ENCODE measurements around the gene DCK. TPM values are rescaled to one million over a fixed set of nuclear protein-coding genes. Genes with fewer than 3 reads are reported as not detected.

DCK gene
- polyA plus RNA-seq (2013, experiment 1 of 2): 8.9 TPM
- polyA plus RNA-seq (2013, experiment 2 of 2): 10.1 TPM

DNA sequence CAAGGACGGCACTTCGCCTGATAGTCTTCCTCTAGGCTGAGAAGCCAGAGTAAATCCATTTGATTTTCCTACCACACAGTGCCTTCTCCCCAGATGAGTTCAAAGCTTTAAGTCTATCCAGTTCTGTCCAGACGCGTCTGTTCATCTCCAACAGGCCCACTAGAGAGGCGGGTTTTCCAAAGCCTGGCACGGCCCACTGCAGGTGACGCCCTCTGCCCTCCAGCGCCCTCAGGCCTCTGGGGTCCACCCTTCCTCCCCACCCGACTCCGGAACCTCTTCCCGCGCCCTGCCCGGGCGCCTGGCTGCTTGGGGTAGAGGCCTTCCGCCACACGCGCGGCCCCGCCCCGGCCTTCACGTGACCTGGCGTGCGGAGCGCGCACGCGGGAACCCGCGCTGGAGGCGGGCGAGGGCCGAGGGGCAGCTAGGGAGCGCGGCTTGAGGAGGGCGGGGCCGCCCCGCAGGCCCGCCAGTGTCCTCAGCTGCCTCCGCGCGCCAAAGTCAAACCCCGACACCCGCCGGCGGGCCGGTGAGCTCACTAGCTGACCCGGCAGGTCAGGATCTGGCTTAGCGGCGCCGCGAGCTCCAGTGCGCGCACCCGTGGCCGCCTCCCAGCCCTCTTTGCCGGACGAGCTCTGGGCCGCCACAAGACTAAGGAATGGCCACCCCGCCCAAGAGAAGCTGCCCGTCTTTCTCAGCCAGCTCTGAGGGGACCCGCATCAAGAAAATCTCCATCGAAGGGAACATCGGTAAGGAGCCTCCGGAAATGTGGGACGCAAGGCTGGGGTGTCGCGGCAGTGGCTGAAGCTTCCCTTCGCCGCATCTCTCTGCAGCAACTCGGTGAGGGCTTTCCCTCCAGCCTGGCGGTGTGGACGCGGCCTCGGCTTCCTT, at the start of gene DCK:
TSS of gene DCK (plus strand) at position 469 of the 888 bp plus-strand sequence. CDS start at position 656, 187 bp downstream.
- Histone ChIP-seq H3K27me3 (ENCODE audit: control insufficient read depth in 1 of 2, insufficient read depth in 1 of 2, low read length in 2 of 2) (no peaks in the 10 kb centered on the region), H3K23ac (ENCODE audit: low read length in 2 of 2) (no peak within 1 kb of the TSS), H3K9me3 (ENCODE audit: control insufficient read depth, low read length) (no peaks in the 10 kb centered on the region), H2BK15ac (ENCODE audit: low read depth, poor library complexity, severe bottlenecking) (peak within 1 kb of the TSS; percentile 84), H2BK12ac (ENCODE audit: low read length in 2 of 2) (no peak within 1 kb of the TSS), H4K8ac (ENCODE audit: low read length) (peak within 1 kb of the TSS; percentile 71), H3K27ac (ENCODE audit: low read length, poor library complexity, severe bottlenecking) (peak within 1 kb of the TSS; percentile 80), H3K4me3 (ENCODE audit: insufficient read depth in 1 of 2, low read depth in 1 of 2, low read length in 2 of 2) (peak within 1 kb of the TSS; percentile 76 to 97), H3K14ac (ENCODE audit: low read length in 2 of 2) (peak within 1 kb of the TSS in 1 of 2 experiments; percentile 31), H3K4ac (ENCODE audit: low read depth in 1 of 2, low read length in 2 of 2) (peak within 1 kb of the TSS in 1 of 2 experiments; percentile 73), H2AFZ (ENCODE audit: low read depth, low read length) (peak within 1 kb of the TSS; percentile 89), H3K9ac (ENCODE audit: low read length) (peak within 1 kb of the TSS; percentile 93), H3K4me2 (ENCODE audit: low read length, poor library complexity, severe bottlenecking) (peak within 1 kb of the TSS; percentile 88), H3K4me1 (ENCODE audit: control insufficient read depth, insufficient read depth, low read depth, low read length) (peaks cover 3% of the 10 kb centered on the region), H3K18ac (ENCODE audit: low read depth in 1 of 2, low read length in 2 of 2) (peak within 1 kb of the TSS; percentile 31 to 67), H2BK5ac (ENCODE audit: low read depth, low read length, poor library complexity, severe bottlenecking) (peak within 1 kb of the TSS; percentile 14), H4K91ac (ENCODE audit: low read length) (peak within 1 kb of the TSS; percentile 19), H2BK120ac (ENCODE audit: low read depth, low read length) (no peak within 1 kb of the TSS), H3K79me1 (replicated peaks; ENCODE audit: low read length, poor library complexity, severe bottlenecking) (peaks cover 8% of the 10 kb centered on the region), H2AK5ac (ENCODE audit: low read length, severe bottlenecking) (peak within 1 kb of the TSS; percentile 15), H3K36me3 (ENCODE audit: control insufficient read depth in 1 of 2, insufficient read depth in 2 of 2, low read depth in 1 of 2, low read length in 2 of 2) (peaks cover under 1 to 2% of the 10 kb centered on the region in 2 experiments)
- peak; percentile 87 for DNase-seq
- under 1% methylated on average over 62 of the region's 74 CpGs for WGBS

- Histone ChIP-seq H3K9ac (ENCODE audit: low read length) (no peak overlapping the region), H3K27ac (ENCODE audit: low read length, poor library complexity, severe bottlenecking) (no peak overlapping the region), H2AFZ (ENCODE audit: low read depth, low read length) (no peak overlapping the region), H3K18ac (ENCODE audit: low read depth in 1 of 2, low read length in 2 of 2) (no peak overlapping the region), H2AK5ac (ENCODE audit: low read length, severe bottlenecking) (no peak overlapping the region), H3K79me1 (replicated peaks; ENCODE audit: low read length, poor library complexity, severe bottlenecking) (peaks cover 23% of the 10 kb centered on the region), H3K4me2 (ENCODE audit: low read length, poor library complexity, severe bottlenecking) (no peak overlapping the region), H3K9me3 (ENCODE audit: control insufficient read depth, low read length) (no peaks in the 10 kb centered on the region), H3K4me3 (ENCODE audit: insufficient read depth in 1 of 2, low read depth in 1 of 2, low read length in 2 of 2) (no peak overlapping the region), H3K23ac (ENCODE audit: low read length in 2 of 2) (no peak overlapping the region), H3K4ac (ENCODE audit: low read depth in 1 of 2, low read length in 2 of 2) (no peak overlapping the region), H3K14ac (ENCODE audit: low read length in 2 of 2) (no peak overlapping the region), H3K4me1 (ENCODE audit: control insufficient read depth, insufficient read depth, low read depth, low read length) (no peaks in the 10 kb centered on the region), H3K36me3 (ENCODE audit: control insufficient read depth in 1 of 2, insufficient read depth in 2 of 2, low read depth in 1 of 2, low read length in 2 of 2) (peaks cover 1 to 4% of the 10 kb centered on the region in 2 experiments), H4K8ac (ENCODE audit: low read length) (no peak overlapping the region), H2BK5ac (ENCODE audit: low read depth, low read length, poor library complexity, severe bottlenecking) (no peak overlapping the region), H3K27me3 (ENCODE audit: control insufficient read depth in 1 of 2, insufficient read depth in 1 of 2, low read length in 2 of 2) (no peaks in the 10 kb centered on the region), H4K91ac (ENCODE audit: low read length) (no peak overlapping the region), H2BK120ac (ENCODE audit: low read depth, low read length) (no peak overlapping the region), H2BK12ac (ENCODE audit: low read length in 2 of 2) (no peak overlapping the region), H2BK15ac (ENCODE audit: low read depth, poor library complexity, severe bottlenecking) (no peak overlapping the region)
- WGBS: 50% methylated on average over 2 of the region's 3 CpGs
- DNase-seq: peak; percentile 3
Measured at GRCh38 chr4:70945046-70945445, 48.4 kb upstream of the DCK start.

- Histone ChIP-seq H3K79me1 (replicated peaks; ENCODE audit: low read length, poor library complexity, severe bottlenecking) (peaks cover 20% of the 10 kb centered on the region), H2BK15ac (ENCODE audit: low read depth, poor library complexity, severe bottlenecking) (no peak overlapping the region), H3K4me3 (ENCODE audit: insufficient read depth in 1 of 2, low read depth in 1 of 2, low read length in 2 of 2) (no peak overlapping the region), H3K4me1 (ENCODE audit: control insufficient read depth, insufficient read depth, low read depth, low read length) (no peaks in the 10 kb centered on the region), H3K14ac (ENCODE audit: low read length in 2 of 2) (no peak overlapping the region), H3K27ac (ENCODE audit: low read length, poor library complexity, severe bottlenecking) (peak overlapping the region; percentile 38), H3K27me3 (ENCODE audit: control insufficient read depth in 1 of 2, insufficient read depth in 1 of 2, low read length in 2 of 2) (no peaks in the 10 kb centered on the region), H2BK120ac (ENCODE audit: low read depth, low read length) (no peak overlapping the region), H3K36me3 (ENCODE audit: control insufficient read depth in 1 of 2, insufficient read depth in 2 of 2, low read depth in 1 of 2, low read length in 2 of 2) (peaks cover 0 to 4% of the 10 kb centered on the region in 2 experiments), H2AFZ (ENCODE audit: low read depth, low read length) (no peak overlapping the region), H2BK12ac (ENCODE audit: low read length in 2 of 2) (no peak overlapping the region), H4K8ac (ENCODE audit: low read length) (no peak overlapping the region), H2BK5ac (ENCODE audit: low read depth, low read length, poor library complexity, severe bottlenecking) (no peak overlapping the region), H3K4me2 (ENCODE audit: low read length, poor library complexity, severe bottlenecking) (no peak overlapping the region), H3K9ac (ENCODE audit: low read length) (no peak overlapping the region), H2AK5ac (ENCODE audit: low read length, severe bottlenecking) (no peak overlapping the region), H3K9me3 (ENCODE audit: control insufficient read depth, low read length) (no peaks in the 10 kb centered on the region), H3K18ac (ENCODE audit: low read depth in 1 of 2, low read length in 2 of 2) (no peak overlapping the region), H4K91ac (ENCODE audit: low read length) (no peak overlapping the region), H3K23ac (ENCODE audit: low read length in 2 of 2) (no peak overlapping the region), H3K4ac (ENCODE audit: low read depth in 1 of 2, low read length in 2 of 2) (no peak overlapping the region)
- peak; percentile 29 for DNase-seq
- 65% methylated on average over 3 of the region's 3 CpGs for WGBS
Measured at GRCh38 chr4:70945452-70946055, 47.9 kb upstream of the DCK start.

- H2BK12ac ChIP-seq (ENCODE audit: low read length in 2 of 2): no peak overlapping the region
- H3K18ac ChIP-seq (ENCODE audit: low read depth in 1 of 2, low read length in 2 of 2): no peak overlapping the region
- H2BK15ac ChIP-seq (ENCODE audit: low read depth, poor library complexity, severe bottlenecking): no peak overlapping the region
- no peak overlapping the region for H2BK5ac ChIP-seq (ENCODE audit: low read depth, low read length, poor library complexity, severe bottlenecking)
- H3K14ac ChIP-seq (ENCODE audit: low read length in 2 of 2): no peak overlapping the region
- no peak overlapping the region for H3K4me3 ChIP-seq (ENCODE audit: insufficient read depth in 1 of 2, low read depth in 1 of 2, low read length in 2 of 2)
- H4K91ac ChIP-seq (ENCODE audit: low read length): no peak overlapping the region
- no peak overlapping the region for H3K23ac ChIP-seq (ENCODE audit: low read length in 2 of 2)
- peak overlapping the region; percentile 19 for H2BK120ac ChIP-seq (ENCODE audit: low read depth, low read length)
- H3K4me1 ChIP-seq (ENCODE audit: control insufficient read depth, insufficient read depth, low read depth, low read length): no peaks in the 10 kb centered on the region
- no peaks in the 10 kb centered on the region for H3K27me3 ChIP-seq (ENCODE audit: control insufficient read depth in 1 of 2, insufficient read depth in 1 of 2, low read length in 2 of 2)
- H3K27ac ChIP-seq (ENCODE audit: low read length, poor library complexity, severe bottlenecking): no peak overlapping the region
- no peak overlapping the region for H2AK5ac ChIP-seq (ENCODE audit: low read length, severe bottlenecking)
- H3K4me2 ChIP-seq (ENCODE audit: low read length, poor library complexity, severe bottlenecking): no peak overlapping the region
- no peak overlapping the region for H2AFZ ChIP-seq (ENCODE audit: low read depth, low read length)
- peaks cover 22% of the 10 kb centered on the region for H3K79me1 ChIP-seq (replicated peaks; ENCODE audit: low read length, poor library complexity, severe bottlenecking)
- H4K8ac ChIP-seq (ENCODE audit: low read length): no peak overlapping the region
- no peak for DNase-seq
- H3K9me3 ChIP-seq (ENCODE audit: control insufficient read depth, low read length): no peaks in the 10 kb centered on the region
- H3K9ac ChIP-seq (ENCODE audit: low read length): no peak overlapping the region
- H3K4ac ChIP-seq (ENCODE audit: low read depth in 1 of 2, low read length in 2 of 2): no peak overlapping the region
- H3K36me3 ChIP-seq (ENCODE audit: control insufficient read depth in 1 of 2, insufficient read depth in 2 of 2, low read depth in 1 of 2, low read length in 2 of 2): peaks cover 0 to 4% of the 10 kb centered on the region in 2 experiments
- WGBS: 100% methylated on average over 2 of the region's 4 CpGs
Measured at GRCh38 chr4:70946939-70947338, 46.5 kb upstream of the DCK start.

Data from mesenchymal stem cell (in vitro differentiated cells and primary cell).